ENCODE data around the gene SPACA5. TPM values are rescaled to one million over a fixed set of nuclear protein-coding genes. Genes with fewer than 3 reads are reported as not detected.
A peak's percentile ranks its signal among the peaks of the same experiment; 100 is the strongest.
"Not testable (repeated sequence)": the region's sequence is repeated elsewhere in the genome, so short reads cannot be mapped to it uniquely, and the experiment has no call there.

The SPACA5 gene
- total and polyA plus RNA-seq, 2 donors from 2014 or later: not detected

DNA sequence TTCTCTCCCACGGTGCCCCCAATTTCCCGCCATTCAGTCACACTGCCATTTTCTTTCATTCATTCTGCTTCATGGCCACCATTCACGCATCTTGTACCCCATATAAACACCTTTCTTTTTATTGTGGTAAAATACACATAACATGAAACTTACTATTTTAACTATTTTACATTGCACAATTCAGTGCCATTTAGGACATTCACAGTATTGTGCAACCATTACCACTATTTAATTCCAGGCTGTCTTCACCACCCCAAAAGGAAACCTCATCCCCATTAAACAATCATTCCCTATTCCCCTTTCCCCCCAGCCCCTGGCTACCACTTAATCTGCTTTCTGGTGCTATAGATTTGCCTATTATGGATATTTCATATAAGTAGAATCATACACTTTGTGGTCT, 15.9 kb downstream of the SPACA5 start:
- Histone ChIP-seq H3K27me3 (ENCODE audit: control insufficient read depth, insufficient read depth, low read length) (no peaks in the 10 kb centered on the region), H3K27ac (ENCODE audit: low read depth in 2 of 2, low read length in 2 of 2) (no peak overlapping the region), H3K4me3 (ENCODE audit: low read length in 3 of 3) (no peak overlapping the region), H3K9ac (ENCODE audit: low read length in 3 of 3) (no peak overlapping the region), H3K4me1 (ENCODE audit: control insufficient read depth in 2 of 3, insufficient read depth in 2 of 3, low read depth in 1 of 3, low read length in 3 of 3) (no peaks in the 10 kb centered on the region), H3K9me3 (ENCODE audit: control insufficient read depth in 2 of 3, insufficient read depth in 1 of 3, low read length in 3 of 3) (no peaks in the 10 kb centered on the region), H3K36me3 (ENCODE audit: control insufficient read depth in 2 of 3, insufficient read depth in 3 of 3, low read length in 3 of 3) (no peaks in the 10 kb centered on the region)
- intact Hi-C loops (cut with DNase I): no loop called here
- FAIRE-seq: no peak
- no peak for TF ChIP-seq CTCF (IDR thresholded peaks at IDR 0.05; ENCODE audit: borderline replicate concordance, extremely low read depth, insufficient read depth)
- no peak for DNase-seq

DNA sequence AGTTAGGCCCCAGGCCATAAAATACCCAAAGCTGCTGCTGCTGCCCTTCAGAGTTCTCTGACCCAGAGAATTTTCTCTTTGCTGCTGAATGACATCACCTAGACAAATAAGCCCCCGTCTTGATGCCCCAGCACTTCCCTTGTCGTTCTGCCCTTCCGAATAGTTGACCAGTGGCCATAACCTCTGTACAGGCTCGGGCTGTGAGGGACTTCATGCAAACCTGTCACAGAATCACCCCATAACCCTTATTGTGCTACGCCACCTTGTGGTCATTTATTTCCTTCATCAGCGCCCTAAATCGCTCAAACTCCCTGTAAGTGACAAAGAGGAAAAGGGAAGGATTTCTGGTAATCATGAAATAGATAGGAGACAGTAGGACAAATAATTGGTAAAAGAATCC, 18.8 kb downstream of the SPACA5 start:
- FAIRE-seq (peak; percentile 85), DNase-seq (peak in 3 of 5 donors; percentile 38 to 81 (median 69))
- no peaks in the 10 kb centered on the region for H3K4me1 ChIP-seq (ENCODE audit: control insufficient read depth in 2 of 3, insufficient read depth in 2 of 3, low read depth in 1 of 3, low read length in 3 of 3)
- H3K27me3 ChIP-seq (ENCODE audit: control insufficient read depth, insufficient read depth, low read length): no peaks in the 10 kb centered on the region
- peak; percentile 65 for TF ChIP-seq CTCF (IDR thresholded peaks at IDR 0.05; ENCODE audit: borderline replicate concordance, extremely low read depth, insufficient read depth)
- H3K4me3 ChIP-seq (ENCODE audit: low read length in 3 of 3): no peak overlapping the region
- no peaks in the 10 kb centered on the region for H3K9me3 ChIP-seq (ENCODE audit: control insufficient read depth in 2 of 3, insufficient read depth in 1 of 3, low read length in 3 of 3)
- intact Hi-C loops (cut with DNase I): no loop called here
- H3K27ac ChIP-seq (ENCODE audit: low read depth in 2 of 2, low read length in 2 of 2): no peak overlapping the region
- no peaks in the 10 kb centered on the region for H3K36me3 ChIP-seq (ENCODE audit: control insufficient read depth in 2 of 3, insufficient read depth in 3 of 3, low read length in 3 of 3)
- H3K9ac ChIP-seq (ENCODE audit: low read length in 3 of 3): no peak overlapping the region

DNA sequence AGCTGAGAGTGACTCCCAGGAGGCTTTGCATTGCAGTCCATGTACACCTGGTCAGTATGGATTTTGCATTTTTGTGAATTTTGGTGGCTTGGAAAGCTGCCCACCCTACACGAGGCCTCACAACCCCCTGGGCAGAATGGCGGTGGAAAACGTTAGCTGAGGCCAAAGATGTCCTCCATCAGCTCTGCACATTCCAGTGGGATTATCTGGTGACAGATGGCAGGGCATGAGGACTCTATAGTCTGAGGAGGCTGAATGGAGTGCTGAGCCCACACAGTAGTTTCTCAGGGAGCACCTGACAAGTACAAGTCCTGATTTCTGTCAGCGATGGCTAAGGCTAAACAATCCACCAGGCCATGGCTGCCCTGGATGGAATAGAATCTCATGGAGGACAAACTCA, 20.8 kb downstream of the SPACA5 start:
- not testable (repeated sequence) for FAIRE-seq; H3K27ac ChIP-seq (ENCODE audit: low read depth in 2 of 2, low read length in 2 of 2)

DNA sequence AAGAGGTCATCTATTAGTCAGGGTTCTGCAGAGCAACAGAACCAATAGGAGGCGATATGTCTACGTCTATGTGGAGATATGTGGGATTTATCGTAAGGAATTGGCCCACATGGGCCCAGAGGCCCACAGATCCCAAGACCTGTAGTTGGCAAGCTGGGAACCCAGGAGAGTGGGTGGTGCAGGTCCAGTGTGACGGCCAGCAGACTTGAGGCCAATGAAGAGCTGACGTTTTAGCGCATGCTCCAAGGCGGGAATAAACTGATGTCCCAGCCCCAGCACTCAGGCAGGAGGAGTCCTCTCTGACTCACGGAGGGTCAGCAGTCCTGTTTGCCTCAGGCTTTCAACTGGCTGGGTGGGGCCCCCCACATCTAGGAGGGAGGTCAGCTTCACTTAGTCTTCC, 21.3 kb downstream of the SPACA5 start:
- Histone ChIP-seq H3K27ac (ENCODE audit: low read depth in 2 of 2, low read length in 2 of 2) (no peak overlapping the region), H3K9ac (ENCODE audit: low read length in 3 of 3) (no peak overlapping the region), H3K9me3 (ENCODE audit: control insufficient read depth in 2 of 3, insufficient read depth in 1 of 3, low read length in 3 of 3) (no peaks in the 10 kb centered on the region), H3K27me3 (ENCODE audit: control insufficient read depth, insufficient read depth, low read length) (no peaks in the 10 kb centered on the region), H3K36me3 (ENCODE audit: control insufficient read depth in 2 of 3, insufficient read depth in 3 of 3, low read length in 3 of 3) (no peaks in the 10 kb centered on the region), H3K4me1 (ENCODE audit: control insufficient read depth in 2 of 3, insufficient read depth in 2 of 3, low read depth in 1 of 3, low read length in 3 of 3) (no peaks in the 10 kb centered on the region), H3K4me3 (ENCODE audit: low read length in 3 of 3) (no peak overlapping the region)
- intact Hi-C loops (cut with DNase I): no loop called here
- no peak for TF ChIP-seq CTCF (IDR thresholded peaks at IDR 0.05; ENCODE audit: borderline replicate concordance, extremely low read depth, insufficient read depth)
- no peak for DNase-seq
- FAIRE-seq: no peak

More for the DNA sequence above, 20.8 kb downstream of the SPACA5 start:
- intact Hi-C loops (cut with DNase I); H3K4me1 ChIP-seq (ENCODE audit: control insufficient read depth in 2 of 3, insufficient read depth in 2 of 3, low read depth in 1 of 3, low read length in 3 of 3); H3K27me3 ChIP-seq (ENCODE audit: control insufficient read depth, insufficient read depth, low read length); H3K9ac ChIP-seq (ENCODE audit: low read length in 3 of 3); H3K9me3 ChIP-seq (ENCODE audit: control insufficient read depth in 2 of 3, insufficient read depth in 1 of 3, low read length in 3 of 3); DNase-seq; H3K36me3 ChIP-seq (ENCODE audit: control insufficient read depth in 2 of 3, insufficient read depth in 3 of 3, low read length in 3 of 3); H3K4me3 ChIP-seq (ENCODE audit: low read length in 3 of 3): not testable (repeated sequence)

Data from kidney (tissue), 14 donors.